ENCODE measurements around the gene C1orf21. TPM values are rescaled to one million over a fixed set of nuclear protein-coding genes. Genes with fewer than 3 reads are reported as not detected.

Gene C1orf21
- total and polyA plus RNA-seq, 12 donors: 20.6 to 76.7 (median 67.5) TPM

GRCh38 chr1:184633785-184634184 lies 247.0 kb downstream of the C1orf21 start:
- Histone ChIP-seq H3K27ac (no peak overlapping the region), H3K9me3 (no peaks in the 10 kb centered on the region), H3K4me1 (peaks cover 6 to 53% (median 26%) of the 10 kb centered on the region in 9 donors), H3K36me3 (no peaks in the 10 kb centered on the region), H3K27me3 (no peaks in the 10 kb centered on the region), H3K4me3 (no peak overlapping the region)
- 71% methylated on average over 4 of the region's 4 CpGs for WGBS, 2 donors
- TF ChIP-seq, protein P1, sequence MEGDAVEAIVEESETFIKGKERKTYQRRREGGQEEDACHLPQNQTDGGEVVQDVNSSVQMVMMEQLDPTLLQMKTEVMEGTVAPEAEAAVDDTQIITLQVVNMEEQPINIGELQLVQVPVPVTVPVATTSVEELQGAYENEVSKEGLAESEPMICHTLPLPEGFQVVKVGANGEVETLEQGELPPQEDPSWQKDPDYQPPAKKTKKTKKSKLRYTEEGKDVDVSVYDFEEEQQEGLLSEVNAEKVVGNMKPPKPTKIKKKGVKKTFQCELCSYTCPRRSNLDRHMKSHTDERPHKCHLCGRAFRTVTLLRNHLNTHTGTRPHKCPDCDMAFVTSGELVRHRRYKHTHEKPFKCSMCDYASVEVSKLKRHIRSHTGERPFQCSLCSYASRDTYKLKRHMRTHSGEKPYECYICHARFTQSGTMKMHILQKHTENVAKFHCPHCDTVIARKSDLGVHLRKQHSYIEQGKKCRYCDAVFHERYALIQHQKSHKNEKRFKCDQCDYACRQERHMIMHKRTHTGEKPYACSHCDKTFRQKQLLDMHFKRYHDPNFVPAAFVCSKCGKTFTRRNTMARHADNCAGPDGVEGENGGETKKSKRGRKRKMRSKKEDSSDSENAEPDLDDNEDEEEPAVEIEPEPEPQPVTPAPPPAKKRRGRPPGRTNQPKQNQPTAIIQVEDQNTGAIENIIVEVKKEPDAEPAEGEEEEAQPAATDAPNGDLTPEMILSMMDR (IDR thresholded peaks at IDR 0.05): no peak
- no peak for ATAC-seq
- intact Hi-C loops (cut with DNase I): no loop called here
- DNase-seq: no peak

DNA sequence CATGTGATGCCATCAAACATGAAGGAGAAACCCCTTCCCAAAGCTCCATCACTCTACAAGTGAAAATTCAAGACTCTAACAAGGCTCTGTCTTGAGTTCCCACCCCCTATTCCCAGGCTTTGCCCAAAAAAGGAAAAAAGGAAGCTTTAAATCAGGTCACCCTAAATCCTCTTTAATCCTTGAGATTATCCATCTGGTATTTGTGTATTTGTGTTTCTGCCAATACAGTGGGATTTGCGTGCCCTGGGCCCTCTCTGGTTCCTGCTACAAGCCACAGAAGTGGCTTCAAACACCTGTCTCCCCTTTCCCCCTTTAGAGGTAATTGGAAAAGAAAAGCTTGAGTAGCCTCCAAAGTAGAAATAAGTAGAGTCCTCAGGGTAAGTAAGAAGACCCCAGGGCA lies 247.5 kb downstream of the C1orf21 start:
- WGBS, 2 donors: 96 to 97% methylated on average over 1 of the region's 1 CpG
- Histone ChIP-seq H3K27ac (no peak overlapping the region), H3K4me3 (no peak overlapping the region), H3K9me3 (no peaks in the 10 kb centered on the region), H3K36me3 (no peaks in the 10 kb centered on the region), H3K4me1 (peaks cover 6 to 48% (median 23%) of the 10 kb centered on the region in 9 donors), H3K27me3 (no peaks in the 10 kb centered on the region)
- ATAC-seq (no peak), DNase-seq (no peak)
- intact Hi-C loops (cut with DNase I): no loop called here
- TF ChIP-seq, protein P1 (IDR thresholded peaks at IDR 0.05): no peak

DNA sequence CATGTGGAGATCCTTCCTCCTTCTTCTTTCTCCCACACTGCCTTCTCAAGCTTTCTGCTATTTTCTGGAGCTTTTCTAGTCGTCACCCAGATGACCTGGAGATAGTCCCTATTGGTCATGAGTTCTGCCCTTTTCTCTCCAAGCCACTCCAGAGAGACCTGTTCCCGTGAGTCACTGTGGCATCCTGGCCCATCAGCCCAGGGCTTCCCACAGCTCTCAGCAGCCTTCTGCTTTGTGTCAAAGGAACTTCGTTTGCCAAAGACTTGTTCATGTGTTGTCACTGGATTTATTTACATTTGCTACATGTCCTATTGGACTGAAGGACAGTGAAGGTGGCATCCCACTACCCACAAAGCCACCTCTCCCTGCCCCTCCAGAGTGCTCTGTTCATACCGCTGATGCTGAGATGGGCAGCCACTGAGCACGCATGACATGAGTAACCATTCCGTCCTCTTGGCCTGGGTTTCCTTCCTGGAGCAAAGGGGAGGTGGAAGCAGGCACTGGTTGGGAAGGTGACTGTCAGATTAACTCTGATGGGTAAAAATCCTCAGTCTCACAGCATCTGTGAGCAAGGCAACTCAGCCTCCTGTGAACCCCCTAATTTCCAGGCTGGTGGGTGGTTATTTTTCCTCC lies 248.6 kb downstream of the C1orf21 start:
- Histone ChIP-seq H3K27ac (peak overlapping the region in 1 of 10 donors; percentile 20), H3K9me3 (no peaks in the 10 kb centered on the region), H3K4me3 (no peak overlapping the region), H3K36me3 (no peaks in the 10 kb centered on the region), H3K27me3 (no peaks in the 10 kb centered on the region), H3K4me1 (peaks cover 4 to 36% (median 15%) of the 10 kb centered on the region in 9 donors)
- 52 to 63% methylated on average over 6 of the region's 6 CpGs for WGBS, 2 donors
- TF ChIP-seq, protein P1 (IDR thresholded peaks at IDR 0.05): no peak
- DNase-seq (no peak), ATAC-seq (peak in 2 of 8 donors; percentile 50 to 57)
- intact Hi-C loops (cut with DNase I): no loop called here

GRCh38 chr1:184635980-184636431 lies 249.2 kb downstream of the C1orf21 start:
- H3K27me3 ChIP-seq: no peaks in the 10 kb centered on the region
- H3K9me3 ChIP-seq: no peaks in the 10 kb centered on the region
- peak overlapping the region in 1 of 10 donors; percentile 20 for H3K27ac ChIP-seq
- DNase-seq: peak in 1 of 2 donors; percentile 31
- peak in 2 of 8 donors; percentile 23 to 50 for ATAC-seq
- intact Hi-C loops (cut with DNase I): no loop called here
- H3K4me1 ChIP-seq: peaks cover 0 to 31% (median 12%) of the 10 kb centered on the region in 9 donors
- no peaks in the 10 kb centered on the region for H3K36me3 ChIP-seq
- TF ChIP-seq, protein P1 (IDR thresholded peaks at IDR 0.05): no peak
- 76 to 77% methylated on average over 6 of the region's 6 CpGs for whole genome bisulfite sequencing, 2 donors
- no peak overlapping the region for H3K4me3 ChIP-seq

Data from heart right ventricle (tissue), 16 donors.